Hippocampal formation (tissue), 2 donors: ENCODE results near the gene BPIFB6.

ENCODE experiments used
- DNase-seq, 2 donors: peaks; one replicate each; lab custom pipeline; 2025; lab: John Stamatoyannopoulos, UW

The BPIFB6 gene

DNA sequence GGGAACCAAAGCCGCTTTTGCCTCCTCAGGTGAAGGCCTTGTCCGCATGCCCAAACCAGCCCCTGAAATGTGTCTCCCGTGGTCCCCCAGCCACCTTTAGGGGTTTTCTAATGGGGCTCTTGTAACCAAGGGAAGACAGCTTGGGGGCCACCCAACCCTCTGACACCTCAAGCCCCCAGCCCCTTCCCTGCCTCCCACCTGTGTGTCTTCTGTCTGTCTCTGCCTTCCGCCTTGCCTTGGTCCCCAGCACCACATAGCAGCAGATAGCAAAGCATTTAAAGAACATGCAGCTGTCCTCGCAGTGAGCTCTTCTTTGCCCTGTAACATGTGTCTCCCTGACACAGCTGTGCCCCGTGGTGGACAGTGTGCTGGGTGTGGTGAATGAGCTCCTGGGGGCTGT lies 31.8 kb downstream of the BPIFB6 start:
- no peak for DNase-seq

DNA sequence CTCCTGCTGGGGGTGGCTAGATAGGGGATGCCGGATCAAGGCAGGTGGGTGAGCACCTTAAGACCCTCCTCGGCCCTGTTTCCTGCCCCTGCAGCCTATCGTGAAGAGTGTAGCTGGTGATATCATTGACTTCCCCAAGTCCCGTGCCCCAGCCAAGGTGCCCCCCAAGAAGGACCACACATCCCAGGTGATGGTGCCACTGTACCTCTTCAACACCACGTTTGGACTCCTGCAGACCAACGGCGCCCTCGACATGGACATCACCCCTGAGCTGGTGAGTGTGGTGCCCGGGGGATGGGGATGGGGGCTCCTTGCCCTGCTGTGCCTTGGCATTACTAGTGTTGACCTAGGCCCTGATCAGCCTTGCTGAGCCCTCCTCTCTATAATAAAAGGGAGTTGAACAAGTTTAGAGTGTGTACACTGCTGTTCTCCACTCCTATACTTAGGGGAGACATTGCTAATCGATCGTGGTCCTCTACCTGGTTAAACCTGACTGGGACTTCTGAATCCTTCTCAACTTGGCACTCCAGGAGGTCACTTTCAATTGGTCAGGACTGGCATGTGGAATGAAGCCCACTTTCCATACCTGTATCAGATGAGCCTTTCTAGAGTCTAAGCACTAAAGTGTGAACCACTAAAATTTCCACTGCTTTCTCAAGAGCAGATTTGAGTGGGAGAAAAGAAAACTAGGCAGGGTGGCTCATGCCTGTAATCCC lies 33.3 kb downstream of the BPIFB6 start:
- no peak for DNase-seq

DNA sequence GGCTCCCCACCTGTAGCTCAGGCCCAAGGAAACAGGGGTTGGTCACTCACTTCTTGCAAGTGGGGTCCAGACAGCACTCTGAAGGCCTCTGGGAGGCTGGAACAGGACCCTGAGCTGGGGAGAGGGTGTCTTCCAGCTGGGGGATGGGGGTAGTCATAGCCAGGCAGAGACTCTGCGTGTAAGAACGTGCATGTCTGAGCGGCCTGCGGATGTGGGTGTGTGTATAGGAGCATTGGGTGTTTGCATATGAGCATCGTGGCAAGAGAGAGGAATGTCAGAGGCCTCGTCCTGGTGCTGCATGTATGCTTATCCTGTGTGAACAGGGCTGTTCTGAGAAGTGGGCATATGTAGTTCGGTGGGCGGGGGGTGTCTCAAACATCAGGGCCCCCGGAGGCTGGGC lies 34.3 kb downstream of the BPIFB6 start:
- no peak for DNase-seq

DNA sequence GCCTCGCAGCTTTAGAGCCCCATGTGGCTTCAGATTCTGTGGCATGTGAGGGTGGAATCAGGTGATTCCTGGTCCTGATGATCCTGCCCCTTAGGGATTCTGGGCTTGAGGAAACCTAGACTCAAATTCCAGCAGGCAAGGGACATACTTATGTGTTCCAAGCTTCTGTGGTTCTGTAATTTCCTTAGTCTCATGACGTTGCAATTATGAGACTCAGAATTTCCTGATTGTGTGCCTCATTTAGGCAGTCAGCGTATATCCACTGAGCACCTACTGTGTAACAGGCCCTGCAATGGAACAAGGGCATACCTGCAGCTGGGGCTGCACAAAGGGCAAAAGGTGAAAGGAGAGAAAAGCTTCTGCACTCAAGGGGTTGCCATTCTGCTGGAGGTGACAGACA lies 36.4 kb downstream of the BPIFB6 start:
- no peak for DNase-seq

DNA sequence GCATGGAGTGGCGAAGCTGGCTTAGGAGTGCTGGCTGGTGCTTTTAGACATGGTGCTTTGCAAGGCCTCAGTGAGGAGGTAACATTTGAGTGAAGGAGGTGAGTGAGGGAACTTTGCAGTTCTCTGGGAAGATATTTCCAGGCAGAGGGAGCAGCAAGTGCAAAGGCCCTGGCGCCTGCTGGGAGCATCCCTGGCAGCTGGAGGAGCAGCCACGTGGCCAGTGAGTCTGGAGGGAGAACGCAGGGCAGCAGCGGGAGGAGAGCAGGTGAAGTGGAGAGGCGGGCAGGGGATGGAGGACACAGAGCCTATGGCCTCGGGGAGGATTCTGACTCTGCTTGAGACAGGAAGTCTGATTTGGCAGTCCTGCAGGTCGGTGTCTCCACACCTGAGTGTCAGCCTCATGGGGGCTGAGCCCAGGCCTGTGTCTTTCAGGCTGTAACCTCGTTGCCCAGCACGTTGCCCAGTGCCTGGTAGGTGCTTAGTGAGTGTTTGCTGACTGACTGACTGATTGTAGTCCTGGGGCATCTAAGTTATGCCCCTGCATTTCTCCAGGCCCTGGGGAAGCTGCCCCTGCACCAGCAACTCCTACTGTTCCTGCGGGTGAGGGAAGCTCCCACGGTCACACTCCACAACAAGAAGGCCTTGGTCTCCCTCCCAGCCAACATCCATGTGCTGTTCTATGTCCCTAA lies 36.9 kb downstream of the BPIFB6 start:
- no peak for DNase-seq

DNA sequence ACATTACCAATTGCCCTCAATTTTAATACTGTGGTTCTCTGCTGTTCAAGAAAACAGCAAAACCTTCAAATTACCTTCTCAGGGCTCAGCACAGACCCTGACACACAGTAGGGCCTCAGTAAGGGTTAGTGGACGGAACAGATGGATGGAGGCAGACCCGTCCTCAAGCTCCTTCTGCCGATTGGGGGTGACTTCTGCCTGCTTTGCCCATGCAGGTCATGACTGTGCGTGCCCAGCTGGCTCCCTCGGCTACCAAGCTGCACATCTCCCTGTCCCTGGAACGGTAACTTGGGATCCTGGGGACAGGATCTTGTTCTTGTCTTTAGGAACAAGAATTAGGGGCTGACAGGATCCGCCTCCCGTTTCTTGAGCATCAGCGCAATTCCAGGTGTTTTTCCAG lies 38.2 kb downstream of the BPIFB6 start:
- DNase-seq = no peak

DNA sequence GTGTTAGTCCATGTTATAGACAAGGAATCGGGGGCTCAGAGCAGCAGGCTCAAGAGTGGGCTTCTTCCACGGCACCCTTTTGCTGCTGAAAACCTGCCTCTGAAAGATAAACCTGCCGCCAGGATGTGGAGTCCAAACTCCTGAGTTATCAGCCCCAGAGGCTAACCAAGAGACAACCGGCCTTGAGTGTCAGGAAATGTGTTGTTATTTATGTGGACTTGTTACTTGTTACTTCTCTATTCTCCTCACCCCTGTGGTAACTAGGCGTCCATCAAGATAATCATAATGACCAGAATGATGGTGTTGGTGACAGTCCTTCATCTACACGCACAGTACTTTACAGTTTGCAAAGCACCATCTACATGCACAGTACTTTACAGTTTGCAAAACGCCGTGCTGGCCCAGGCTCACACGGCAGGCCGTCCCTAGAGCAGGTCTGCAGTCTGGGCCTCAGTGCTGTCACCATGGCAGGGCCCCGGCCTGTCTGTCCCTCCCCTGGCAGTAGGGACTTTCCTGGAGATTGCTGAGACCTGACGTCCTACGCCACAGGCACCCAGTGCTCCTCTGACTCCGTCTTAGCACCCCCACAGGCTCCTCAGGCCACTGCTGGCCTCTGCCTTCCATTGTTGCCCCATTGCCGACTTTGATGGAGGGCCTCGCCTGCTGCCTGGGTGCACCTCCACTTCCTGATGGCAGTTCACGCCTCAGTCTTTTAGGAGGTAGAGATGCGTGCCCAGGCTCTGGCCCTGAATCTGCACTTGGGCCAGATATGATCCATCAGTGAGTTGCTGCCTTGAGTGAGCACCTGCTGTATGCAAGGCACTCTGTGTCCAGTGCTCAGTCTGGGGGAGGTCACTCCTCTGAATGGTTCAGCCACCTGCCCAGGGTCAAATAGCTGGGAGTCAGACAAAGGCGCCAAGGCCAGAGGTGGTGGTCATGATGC lies 38.9 kb downstream of the BPIFB6 start:
- DNase-seq = no peak

DNA sequence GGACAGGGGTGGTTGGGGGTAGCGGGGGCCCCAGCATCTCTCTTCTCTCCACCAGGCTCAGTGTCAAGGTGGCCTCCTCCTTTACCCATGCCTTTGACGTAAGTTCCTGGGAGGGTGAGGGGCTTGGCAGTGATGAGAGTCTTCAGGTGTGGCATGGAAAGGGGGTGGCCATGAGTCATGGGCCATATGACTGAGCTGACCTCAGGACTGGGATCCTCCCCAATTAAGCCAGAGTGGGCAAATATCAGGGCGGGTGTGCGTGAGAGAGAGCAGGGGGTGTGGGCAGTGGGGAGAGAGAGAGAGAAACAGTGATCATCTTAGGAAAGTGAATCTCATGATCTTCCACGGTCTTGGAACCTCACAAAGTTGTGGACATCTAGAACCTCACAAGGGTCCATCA lies 39.8 kb downstream of the BPIFB6 start:
- DNase-seq = no peak

DNA sequence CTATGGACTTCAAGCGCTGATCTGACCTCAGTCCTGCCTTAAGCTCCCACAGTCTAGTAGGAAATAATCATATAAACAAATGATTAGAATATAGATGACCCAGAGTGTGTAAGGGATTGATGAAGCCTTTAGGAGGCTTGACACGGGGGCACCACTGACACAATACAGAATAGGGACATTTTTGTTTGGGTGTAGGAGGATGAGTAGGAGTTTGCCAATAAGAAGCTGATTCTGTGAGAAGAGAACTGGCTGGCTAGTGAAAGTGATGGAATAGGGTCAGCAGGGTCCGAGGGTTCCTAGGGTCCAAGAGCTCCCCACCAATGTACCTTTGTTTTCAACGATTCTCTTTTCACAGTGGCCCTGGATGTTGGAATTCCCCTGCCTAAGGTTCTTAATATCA lies 40.9 kb downstream of the BPIFB6 start:
- DNase-seq = no peak

DNA sequence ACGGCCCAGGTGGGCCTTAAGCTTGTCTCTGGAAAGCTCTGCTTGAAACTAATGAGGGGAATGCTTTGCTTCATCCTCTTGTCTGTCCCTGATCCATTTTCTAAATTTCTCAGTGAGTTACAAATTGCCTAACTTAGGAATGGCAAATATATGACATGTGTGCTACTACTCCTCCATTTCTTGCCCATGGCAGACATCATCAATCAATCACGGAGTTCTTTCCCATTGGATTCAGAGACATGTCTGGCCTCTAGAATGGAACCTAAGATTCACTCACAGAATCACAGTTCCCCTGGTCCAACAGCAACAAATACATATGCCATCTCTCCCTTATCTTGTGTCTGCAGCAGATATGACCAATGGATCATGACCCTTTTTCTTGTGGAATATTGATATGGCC lies 41.4 kb downstream of the BPIFB6 start:
- DNase-seq = no peak

DNA sequence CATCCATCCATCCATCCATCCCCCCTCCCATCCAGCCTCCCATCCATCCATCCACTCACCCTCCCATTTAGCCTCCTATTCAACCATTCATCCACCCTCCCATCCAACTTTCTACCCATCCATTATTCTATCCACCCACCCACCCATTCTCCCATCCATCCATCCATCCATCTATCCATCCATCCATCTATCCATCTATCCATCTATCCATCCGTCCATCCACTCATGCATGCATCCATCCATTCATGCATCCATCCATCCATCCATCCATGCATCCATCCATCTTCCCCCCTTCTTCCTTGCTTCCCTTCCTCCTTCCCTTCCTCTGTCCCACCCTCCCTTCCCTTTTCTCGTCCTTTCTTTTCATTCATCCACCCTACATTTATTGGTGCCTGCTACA lies 43.2 kb downstream of the BPIFB6 start:
- DNase-seq = no peak

DNA sequence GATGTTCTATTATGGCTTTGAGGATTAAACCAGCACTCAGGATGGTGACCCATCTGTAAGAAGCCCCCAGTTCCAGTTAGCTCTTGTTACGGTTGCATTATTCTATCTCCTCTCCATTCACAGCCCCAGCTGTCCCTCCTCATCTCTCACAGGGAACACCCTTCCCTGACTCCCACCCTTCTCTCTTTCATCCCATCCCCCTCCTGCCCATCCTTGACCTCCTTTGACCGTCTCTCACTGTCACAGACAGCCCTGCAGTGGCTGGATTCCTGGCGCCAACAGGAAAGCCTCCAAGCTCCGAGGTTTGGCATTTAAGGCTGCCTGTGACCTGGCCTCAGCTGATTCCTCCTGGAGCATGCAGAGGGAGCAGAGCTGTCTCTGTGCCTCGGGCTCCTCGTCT lies 43.8 kb downstream of the BPIFB6 start:
- no peak for DNase-seq

DNA sequence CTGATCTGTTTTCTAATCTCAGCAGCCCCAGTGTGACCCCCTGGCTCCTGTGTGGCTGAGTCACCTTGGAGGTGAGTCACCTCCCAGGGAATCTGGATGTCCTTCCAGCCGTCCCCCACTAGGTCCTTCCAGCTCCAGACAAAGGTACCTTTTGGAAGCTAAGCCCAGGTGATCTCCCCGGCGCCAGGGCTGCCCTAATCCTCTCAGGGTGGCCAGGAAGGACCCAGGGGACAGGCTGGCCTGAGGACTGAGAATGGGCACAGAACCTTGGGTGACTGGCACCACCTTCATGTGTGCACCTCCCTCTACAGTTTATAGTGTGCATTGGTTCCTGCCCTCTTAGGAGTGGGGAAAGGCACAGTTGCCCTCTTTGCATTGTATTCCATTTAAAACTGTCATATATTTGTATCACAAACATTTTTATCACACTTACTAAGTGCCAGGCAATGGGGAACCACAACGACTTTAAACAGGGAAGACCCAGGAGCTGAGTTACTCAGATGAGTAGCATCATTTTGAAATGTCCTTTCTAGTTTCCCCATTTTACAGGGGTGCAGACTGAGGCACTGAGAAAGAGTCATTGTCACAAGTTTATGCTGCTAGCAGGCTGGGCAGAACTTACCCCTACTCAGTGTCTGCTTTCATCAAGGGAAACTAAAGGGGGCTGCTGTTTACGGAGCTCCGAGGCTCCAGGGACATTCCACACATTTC lies 45.4 kb downstream of the BPIFB6 start:
- DNase-seq = no peak

DNA sequence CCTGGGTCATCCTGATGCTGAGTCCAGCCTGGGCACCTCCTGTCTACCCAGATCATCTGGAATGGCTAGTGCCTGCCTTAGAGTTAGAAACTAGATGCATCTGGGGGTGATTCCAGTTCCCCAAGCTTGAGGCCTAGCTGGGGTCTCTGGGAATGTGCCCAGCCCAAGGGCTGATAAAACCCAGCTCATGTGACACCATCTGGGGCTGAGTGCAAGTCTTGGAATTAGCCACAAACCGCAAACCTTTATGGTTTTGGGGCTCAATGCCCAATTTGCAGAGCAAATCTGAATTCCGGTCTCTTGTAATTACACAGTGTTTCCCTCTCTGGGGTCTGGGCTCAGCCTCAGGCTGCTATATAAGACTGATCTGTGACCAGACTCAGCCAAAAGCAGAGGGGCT lies 47.8 kb downstream of the BPIFB6 start, which contains the start of gene BPIFB4:
TSS of gene BPIFB4 (plus strand) at position 385 of the 400 bp plus-strand sequence. CDS start 1,884 bp downstream, outside the sequence.
- DNase-seq = no peak

DNA sequence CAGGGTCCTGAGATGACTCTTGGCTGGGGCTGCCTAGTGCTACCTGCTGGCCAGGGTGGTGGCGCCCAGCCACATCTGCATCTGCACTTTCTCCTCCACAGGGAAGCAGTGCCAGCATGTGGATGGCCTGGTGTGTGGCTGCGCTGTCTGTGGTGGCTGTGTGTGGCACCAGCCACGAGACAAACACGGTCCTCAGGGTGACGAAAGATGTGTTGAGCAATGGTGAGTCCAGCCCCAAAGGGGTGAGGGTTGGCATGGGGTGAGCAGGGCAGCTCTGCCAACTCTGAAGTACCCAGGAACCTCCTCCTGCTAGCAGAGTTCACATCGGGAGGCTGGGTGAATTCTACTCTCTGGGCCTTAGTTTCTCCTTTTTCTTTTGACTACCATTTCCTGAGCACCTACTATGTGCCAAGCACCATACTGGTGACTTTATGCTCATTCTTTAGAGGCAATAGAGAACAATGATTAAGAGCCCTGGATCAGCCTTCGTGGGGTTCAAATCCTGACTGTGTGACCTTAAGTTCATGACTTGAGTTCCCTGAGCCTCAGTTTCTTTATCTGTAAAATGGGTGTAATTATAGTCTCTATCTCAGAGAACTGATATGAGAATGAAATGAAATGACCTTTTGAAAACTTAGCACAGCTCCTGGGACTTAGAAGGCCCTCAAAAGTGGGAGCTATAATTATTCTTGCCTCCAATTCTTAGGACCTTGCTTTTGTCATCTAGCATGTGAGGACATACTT lies 50.1 kb downstream of the BPIFB6 start:
- DNase-seq = no peak

DNA sequence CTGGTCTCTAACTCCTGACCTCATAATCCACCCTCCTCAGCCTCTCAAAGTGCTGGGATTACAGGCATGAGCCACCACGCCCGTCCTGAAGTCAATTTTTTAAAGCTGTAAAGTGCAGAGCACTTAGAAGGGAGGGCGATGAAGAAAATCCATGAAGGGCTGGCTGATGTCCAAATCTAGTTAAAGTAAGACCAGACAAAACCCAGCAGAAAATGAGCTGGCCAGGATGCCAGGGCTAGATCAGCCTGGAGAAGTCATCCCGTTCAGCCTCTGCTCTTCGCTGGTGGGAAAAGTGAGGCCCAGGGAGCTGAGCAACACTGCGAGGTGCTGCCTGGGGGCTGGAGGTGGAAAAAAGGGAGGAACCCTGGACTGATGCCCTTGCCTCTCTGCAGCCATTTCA lies 51.1 kb downstream of the BPIFB6 start:
- no peak for DNase-seq

DNA sequence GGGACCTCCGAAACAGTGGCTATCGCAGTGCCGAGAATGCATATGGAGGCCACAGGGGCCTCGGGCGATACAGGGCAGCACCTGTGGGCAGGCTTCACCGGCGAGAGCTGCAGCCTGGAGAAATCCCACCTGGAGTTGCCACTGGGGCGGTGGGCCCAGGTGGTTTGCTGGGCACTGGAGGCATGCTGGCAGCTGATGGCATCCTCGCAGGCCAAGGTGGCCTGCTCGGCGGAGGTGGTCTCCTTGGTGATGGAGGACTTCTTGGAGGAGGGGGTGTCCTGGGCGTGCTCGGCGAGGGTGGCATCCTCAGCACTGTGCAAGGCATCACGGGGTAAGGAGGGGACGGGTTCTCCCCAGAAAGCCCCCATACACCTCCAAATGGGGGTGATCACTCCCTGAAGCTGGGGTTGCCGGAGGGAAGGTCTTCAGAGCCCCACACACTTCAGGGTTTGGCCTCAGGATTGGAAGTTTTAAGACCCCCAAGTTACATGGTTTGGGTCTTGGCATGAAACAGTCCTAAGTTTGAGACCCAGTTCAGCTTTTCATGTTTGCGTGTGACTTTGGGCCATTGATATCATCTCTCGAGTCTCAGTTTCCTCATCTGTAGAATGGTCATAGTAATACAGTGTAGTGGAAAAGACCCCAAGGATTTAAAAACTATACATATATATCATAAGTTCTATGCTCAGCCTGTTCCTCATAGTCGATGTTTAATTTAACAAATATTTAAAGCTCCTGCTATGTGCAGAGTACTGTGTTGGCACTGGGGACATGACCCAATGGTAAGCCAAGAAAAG lies 52.3 kb downstream of the BPIFB6 start:
- DNase-seq = no peak

DNA sequence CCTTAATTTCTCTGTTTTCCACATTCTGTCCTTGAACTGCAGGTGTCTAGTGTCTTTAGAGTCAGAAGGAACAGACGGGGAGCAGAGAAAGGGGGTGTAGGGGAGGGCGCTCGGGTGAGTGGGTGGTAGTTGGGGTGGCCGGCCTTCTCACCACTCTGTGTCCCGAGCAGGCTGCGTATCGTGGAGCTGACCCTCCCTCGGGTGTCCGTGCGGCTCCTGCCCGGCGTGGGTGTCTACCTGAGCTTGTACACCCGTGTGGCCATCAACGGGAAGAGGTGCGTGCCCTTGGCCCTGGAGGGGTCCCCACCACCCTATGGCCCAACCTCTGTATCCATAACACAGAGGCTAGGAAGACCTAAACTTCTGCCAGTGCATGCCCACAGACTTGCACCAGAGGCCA lies 53.3 kb downstream of the BPIFB6 start:
- no peak for DNase-seq

DNA sequence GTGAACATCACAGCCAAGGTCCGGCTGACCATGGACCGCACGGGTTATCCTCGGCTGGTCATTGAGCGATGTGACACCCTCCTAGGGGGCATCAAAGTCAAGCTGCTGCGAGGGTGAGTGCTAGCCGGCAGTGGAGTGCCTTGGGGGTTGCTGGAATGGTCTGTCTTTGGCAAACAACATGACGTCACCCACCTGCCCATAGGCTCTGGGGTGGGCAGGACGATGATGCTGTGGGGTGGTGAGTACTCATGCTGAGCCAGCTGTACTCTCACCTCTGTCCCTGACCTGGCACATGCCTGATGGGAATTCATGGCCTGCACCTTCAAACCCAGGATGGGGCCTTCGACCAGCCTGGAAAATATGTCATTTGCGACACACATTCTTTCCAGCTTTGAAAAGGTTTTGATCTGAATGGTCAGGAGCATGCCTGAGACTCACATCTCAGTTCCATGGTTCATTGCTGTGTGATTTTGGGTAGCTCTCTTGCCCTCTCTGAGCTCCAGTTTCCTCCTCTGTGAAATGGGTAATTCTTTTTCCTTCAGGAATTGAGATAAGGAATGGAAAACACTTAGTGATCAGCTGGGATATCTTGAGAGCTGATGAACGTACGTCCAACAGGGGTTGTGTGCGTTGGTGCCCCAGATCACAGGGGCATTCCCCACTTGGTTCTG lies 54.7 kb downstream of the BPIFB6 start:
- no peak for DNase-seq

DNA sequence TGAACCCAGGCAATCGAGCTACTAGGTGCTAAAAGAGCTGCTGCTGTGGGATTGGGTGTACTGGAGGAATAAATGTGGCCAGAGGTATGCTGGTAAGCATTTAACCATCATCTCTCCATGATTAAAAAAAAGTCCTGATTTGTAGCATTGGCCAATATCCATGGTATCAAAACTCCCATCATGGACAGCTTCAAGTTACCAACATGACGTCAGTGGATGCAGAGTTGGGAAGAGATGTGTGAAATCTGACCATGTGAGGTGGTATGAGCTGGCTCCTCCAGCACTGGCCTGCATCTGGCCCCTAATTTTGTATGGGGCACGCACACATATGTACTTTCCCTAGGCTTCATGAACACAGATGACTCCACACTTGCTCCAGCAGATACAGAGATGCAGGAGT lies 59.7 kb downstream of the BPIFB6 start:
- no peak for DNase-seq
